ENCODE measurements around the gene SERPINI2.
"Not testable (repeated sequence)": the region's sequence is repeated elsewhere in the genome, so short reads cannot be mapped to it uniquely, and the experiment has no call there.

SERPINI2 gene

DNA sequence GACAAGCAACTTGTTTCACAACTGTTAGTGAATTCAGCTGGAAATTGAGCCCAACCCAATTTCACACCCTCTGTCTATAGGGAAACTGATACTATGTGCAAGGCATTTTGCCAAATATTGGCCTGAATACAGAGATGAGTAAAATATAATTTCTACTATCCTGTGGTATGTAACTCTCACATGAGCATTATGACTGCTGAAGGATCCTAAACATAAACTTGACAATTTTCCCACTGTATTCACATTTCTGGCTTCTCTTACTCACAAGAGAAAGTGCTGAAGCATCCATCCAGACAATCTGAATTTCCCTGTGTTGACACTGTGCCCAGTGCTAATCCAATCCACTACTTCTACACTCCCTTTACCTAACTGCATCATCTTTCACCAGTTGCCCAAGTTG lies 28.4 kb downstream of the SERPINI2 start:
- DNase-seq = no peak

DNA sequence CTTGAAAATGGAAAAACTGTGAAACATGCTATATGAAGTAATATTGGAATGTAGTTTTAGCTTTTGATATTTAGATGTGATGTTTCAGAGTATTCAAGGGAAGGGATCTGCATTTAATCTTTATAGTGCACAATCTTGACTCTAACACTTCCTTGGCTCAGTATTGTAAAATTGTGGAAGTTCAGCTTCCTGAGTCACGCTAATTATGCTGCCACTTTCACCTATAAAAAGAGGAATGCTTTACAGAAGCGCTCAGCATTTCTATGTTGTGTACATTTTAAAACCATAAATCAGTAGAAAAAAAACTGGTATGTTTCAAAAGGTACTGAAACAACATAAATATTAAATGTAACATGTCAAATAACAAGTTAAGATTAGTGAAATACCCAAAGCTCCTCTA lies 32.6 kb downstream of the SERPINI2 start:
- no peak for DNase-seq

DNA sequence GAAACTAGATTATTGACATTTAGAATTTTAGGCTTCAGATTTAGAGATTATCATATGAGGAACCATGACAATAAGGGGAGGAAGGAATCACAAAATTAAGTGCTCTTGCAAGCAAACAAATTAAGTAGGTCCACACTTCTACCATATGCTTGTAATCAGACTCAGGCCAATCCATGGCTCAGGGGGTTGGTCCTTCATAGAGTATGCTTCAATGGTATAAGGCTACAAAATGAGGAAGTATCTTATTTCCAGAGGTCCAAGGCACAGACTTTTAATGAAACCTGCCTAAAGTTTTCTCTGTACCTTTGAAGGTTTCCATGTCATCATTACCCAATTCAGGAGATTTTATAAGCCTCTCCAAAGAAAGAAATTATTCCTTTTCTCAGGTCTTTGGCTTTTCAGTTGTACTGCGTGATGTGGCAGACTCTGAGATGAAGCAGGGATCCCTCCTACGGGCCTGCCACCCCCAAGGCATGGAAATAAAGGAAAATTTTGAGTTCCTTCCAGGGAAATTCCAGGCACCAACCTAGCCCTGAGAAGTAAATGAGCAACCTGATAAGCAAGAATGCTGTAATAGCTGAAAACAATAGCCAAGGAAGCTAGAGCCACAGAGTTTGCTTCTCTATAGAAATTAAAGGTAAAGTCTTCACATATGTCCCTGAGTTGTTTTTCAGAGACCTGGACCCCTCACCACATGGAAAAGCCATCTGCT lies 36.3 kb downstream of the SERPINI2 start:
- no peak for DNase-seq

DNA sequence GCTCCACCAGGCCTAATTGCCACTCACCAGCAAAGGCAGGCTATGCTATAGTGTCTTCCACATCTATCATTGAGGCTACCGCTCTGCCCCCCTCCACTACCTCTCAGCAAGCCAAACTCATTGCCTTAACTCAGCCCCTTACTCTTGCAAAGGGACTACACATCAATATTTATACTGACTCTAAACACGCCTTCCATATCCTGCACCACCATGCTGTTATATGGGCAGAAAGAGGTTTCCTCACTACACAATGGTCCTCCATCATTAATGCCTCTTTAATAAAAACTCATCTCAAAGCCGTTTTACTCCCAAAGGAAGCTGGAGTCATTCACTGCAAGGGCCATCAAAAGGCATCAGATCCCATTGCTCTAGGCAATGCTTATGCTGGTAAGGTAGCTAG lies 46.9 kb downstream of the SERPINI2 start:
- not testable (repeated sequence) for DNase-seq

DNA sequence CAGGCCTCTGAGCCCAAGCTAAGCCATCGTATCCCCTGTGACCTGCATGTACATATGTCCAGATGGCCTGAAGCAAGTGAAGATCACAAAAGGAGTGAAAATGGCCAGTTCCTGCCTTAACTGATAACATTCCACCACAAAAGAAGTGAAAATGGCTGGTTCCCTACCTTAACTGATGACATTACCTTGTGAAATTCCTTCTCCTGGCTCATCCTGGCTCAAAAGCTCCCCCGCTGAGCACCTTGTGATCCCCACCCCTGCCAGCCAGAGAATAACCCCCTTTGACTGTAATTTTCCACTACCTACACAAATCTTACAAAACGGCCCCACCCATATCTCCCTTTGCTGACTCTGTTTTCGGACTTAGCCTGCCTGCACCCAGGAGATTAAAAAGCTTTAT lies 51.4 kb downstream of the SERPINI2 start:
- not testable (repeated sequence) for DNase-seq

DNA sequence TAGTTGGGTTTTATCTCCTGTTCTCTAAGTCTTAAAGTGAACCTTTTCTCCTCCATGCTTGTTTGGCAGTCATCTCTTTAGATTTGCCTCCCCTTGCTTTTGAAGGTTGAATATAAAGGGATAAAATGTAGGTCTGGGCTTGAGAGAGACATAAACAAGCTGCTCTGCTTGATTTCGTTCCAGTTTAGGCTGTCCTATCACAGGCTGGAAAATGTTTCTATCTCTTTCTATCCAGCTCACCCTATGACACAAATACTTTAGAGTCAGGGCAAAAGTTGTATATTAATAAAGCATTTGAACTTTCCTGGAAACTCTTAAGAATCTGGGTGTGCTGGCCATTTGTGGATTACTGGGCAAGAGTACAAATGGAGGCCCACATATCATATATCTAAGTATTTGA lies 64.2 kb downstream of the SERPINI2 start:
- DNase-seq = no peak

DNA sequence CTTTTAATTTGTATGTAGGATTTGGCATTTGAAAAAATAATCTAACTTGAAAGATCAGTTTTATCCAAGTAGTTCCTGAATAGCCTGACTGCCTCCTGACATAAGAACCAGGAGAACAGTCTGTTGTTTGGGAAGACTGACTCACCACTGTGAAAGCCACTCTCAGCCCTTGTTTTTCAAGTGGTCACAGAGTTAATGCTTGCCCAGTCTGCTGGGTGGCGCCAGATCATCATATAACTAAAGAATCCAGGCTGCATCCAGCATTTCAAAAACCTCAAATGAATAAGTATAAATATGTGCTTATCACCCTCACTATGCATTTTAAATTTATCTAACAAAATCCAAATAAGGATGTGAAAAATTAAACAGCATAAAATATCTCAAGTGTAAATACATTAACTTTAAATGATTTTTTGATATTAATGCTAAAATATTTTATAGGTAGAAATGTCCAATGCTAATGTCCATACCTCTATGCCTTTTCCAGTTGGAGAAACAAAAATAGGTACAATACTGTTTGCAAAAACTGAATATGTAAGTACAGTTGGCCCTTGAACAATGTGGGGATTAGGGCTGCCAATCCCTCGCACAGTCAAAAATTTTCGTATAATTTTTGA lies 66.9 kb downstream of the SERPINI2 start:
- peak; percentile 19 for DNase-seq

DNA sequence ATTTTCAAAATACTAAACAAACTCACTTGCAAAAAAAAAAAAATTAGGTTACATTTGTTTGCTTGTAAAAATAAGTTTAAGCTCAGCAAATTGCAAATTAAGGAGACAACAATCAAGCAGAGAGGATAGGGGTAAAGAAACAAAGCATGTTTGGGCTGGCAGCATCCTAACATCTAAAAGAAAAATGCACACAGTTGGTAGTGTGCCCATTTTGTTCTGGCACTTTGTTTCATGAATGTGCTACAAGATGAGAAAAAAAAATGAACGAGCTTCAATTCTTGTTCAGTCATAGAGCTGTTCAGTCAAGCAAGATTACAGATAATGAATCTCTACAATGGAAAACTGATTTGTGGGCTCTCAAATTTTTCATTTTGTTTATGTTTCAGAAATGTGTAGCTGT lies 76.0 kb downstream of the SERPINI2 start:
- DNase-seq = no peak

DNA sequence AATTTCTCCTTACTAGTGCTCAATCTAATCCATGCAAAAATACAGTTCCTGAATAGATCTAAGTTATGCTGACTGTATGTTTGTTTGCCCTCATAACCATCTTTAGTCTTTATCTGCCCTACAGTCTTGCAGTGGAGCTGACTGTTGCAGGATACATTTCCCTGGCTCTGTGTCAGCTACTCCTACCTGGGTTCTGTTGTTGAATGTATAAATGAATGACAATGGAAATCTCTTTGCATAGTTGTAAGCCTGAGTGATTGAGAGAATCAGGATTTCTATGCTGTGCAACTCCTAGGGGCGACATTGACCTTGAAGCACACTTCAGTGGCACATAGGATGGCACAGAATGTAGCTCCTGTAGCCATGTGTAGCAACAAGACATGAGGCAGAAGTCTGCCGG lies 77.8 kb downstream of the SERPINI2 start:
- no peak for DNase-seq

DNA sequence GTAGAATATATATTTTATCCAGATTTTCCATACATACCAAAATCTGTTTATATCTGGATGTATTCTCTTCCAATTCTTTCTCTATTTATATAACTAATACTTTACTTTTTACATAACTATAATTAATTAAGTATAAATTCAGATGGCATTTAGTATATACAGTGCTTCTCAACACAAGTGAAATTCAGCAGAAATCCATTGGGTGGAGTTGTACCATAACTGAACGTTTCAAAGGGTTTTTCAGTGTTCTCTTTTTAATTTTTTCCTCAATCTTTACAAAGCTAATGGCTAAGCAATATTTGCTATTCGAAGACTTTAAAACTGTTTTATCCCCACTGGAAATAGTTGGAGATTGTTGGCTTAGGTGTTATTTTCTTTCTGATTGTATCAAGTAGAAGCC lies 79.8 kb downstream of the SERPINI2 start:
- DNase-seq = no peak

Data from NCI-H1092 treated with DMSO at 0.1 percent for 48 hours (cell line).